NB4 (cell line): ENCODE results near the gene CNST.

Experiments
- TF ChIP-seq, protein P1 (sequence below): IDR thresholded peaks from one replicate; pipeline ENCODE4 v1.5.1; 2012; ENCODE audit warnings: low read depth, low read length
- TF ChIP-seq, protein P2 (sequence below): IDR thresholded peaks from 2 replicates; pipeline ENCODE4 v1.6.1; 2011; ENCODE audit warnings: low read depth, low read length

DNA sequence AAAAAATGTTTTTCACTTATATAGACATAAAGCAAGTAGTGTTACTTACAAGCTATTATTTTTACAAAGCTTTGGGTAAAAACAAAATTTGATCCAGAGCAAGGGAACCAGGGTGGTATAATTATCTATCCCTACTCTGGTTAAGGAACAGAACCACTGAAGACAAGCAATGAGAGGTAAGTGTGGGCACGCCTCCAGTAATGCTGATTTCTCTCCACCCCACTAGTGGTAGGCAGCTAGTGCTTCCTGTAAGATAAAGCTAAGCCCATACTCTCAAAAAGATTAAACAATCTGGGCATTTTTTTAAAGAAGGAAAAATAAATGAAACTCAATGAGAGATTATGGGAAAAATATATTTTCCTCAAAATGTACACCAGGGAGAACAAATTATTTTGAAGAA is 22.3 kb upstream of the CNST start:
- TF ChIP-seq, protein P1, sequence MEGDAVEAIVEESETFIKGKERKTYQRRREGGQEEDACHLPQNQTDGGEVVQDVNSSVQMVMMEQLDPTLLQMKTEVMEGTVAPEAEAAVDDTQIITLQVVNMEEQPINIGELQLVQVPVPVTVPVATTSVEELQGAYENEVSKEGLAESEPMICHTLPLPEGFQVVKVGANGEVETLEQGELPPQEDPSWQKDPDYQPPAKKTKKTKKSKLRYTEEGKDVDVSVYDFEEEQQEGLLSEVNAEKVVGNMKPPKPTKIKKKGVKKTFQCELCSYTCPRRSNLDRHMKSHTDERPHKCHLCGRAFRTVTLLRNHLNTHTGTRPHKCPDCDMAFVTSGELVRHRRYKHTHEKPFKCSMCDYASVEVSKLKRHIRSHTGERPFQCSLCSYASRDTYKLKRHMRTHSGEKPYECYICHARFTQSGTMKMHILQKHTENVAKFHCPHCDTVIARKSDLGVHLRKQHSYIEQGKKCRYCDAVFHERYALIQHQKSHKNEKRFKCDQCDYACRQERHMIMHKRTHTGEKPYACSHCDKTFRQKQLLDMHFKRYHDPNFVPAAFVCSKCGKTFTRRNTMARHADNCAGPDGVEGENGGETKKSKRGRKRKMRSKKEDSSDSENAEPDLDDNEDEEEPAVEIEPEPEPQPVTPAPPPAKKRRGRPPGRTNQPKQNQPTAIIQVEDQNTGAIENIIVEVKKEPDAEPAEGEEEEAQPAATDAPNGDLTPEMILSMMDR, result no peak
- TF ChIP-seq, protein P2, sequence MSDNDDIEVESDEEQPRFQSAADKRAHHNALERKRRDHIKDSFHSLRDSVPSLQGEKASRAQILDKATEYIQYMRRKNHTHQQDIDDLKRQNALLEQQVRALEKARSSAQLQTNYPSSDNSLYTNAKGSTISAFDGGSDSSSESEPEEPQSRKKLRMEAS, result no peak
